GM23338 (cell line): Measurements from ENCODE around the gene ZACN.

Experiments
- CREB1 ChIP-seq: fragments of 250-450 bp; sonication (Bioruptor Pico); IDR thresholded peaks from 2 replicates; pipeline ENCODE4 v1.5.0; 2020; ENCODE audit warnings: low read depth, mild to moderate bottlenecking, moderate library complexity
- CTCF ChIP-seq, 2 experiments: fragments of 200-600 bp in 1 of 2; sonication (generic) in 1 of 2; conservative IDR thresholded peaks; 2 replicates each; pipeline versions ENCODE4 v1.5.1 to v1.6.1; 2016 to 2017; ENCODE audit warnings: antibody characterized with exemption in 2 of 2, low read depth in 2 of 2, mild to moderate bottlenecking in 2 of 2, moderate library complexity in 1 of 2
- ETS1 ChIP-seq: IDR thresholded peaks from 2 replicates; pipeline ENCODE4 v1.6.1; 2016; ENCODE audit warnings: antibody characterized with exemption
- EZH2 ChIP-seq: fragments of 200-600 bp; sonication (generic); IDR thresholded peaks from one replicate; pipeline ENCODE4 v1.8.0; 2017; ENCODE audit warnings: antibody characterized with exemption, mild to moderate bottlenecking, low read depth; ENCODE audit not compliant: unreplicated experiment
- EZH2phosphoT487 ChIP-seq: fragments of 200-600 bp; sonication (generic); IDR thresholded peaks from one replicate; pipeline ENCODE4 v1.8.1; 2018; ENCODE audit warnings: antibody characterized with exemption; ENCODE audit not compliant: unreplicated experiment
- JUNB ChIP-seq: IDR thresholded peaks from one replicate; pipeline ENCODE4 v1.6.1; 2016; ENCODE audit warnings: antibody characterized with exemption; ENCODE audit not compliant: unreplicated experiment
- NANOG ChIP-seq: IDR thresholded peaks from 2 replicates; pipeline ENCODE4 v1.6.1; 2016; ENCODE audit warnings: antibody characterized with exemption, borderline replicate concordance
- POLR2AphosphoS5 ChIP-seq: IDR thresholded peaks from 2 replicates; pipeline ENCODE4 v1.6.1; 2016; ENCODE audit warnings: antibody characterized with exemption, low read depth
- REST ChIP-seq: IDR thresholded peaks from one replicate; pipeline ENCODE4 v1.6.1; 2018; ENCODE audit warnings: antibody characterized with exemption; ENCODE audit not compliant: unreplicated experiment
- ZNF114 ChIP-seq: fragments of 250-450 bp; sonication (Bioruptor Pico); IDR thresholded peaks from 2 replicates; pipeline ENCODE4 v1.5.0; 2020; ENCODE audit warnings: mild to moderate bottlenecking, moderate library complexity
- ZNF331 ChIP-seq: fragments of 250-450 bp; sonication (Bioruptor Pico); IDR thresholded peaks from 2 replicates; pipeline ENCODE4 v1.5.0; 2020; ENCODE audit warnings: low read depth, mild to moderate bottlenecking, moderate library complexity

GRCh38 chr17:76056882-76057281, 22.1 kb upstream of the ZACN start:
- 0 out of 4 replicates have a peak, but pooled peaks of 1 of the 2 experiments have one; percentile 3 for TF ChIP-seq CTCF (conservative IDR thresholded peaks at IDR 0.05; ENCODE audit: low read depth in 2 of 2)
- TF ChIP-seq ETS1 = no peak
- TF ChIP-seq EZH2 = no peak
- no peak for TF ChIP-seq EZH2phosphoT487
- TF ChIP-seq CREB1 (CRISPR knock-in tag) = no peak
- no peak for TF ChIP-seq POLR2AphosphoS5
- no peak for TF ChIP-seq REST
- TF ChIP-seq JUNB = no peak
- no peak for TF ChIP-seq ZNF114 (CRISPR knock-in tag)
- TF ChIP-seq NANOG = no peak
- TF ChIP-seq ZNF331 (CRISPR knock-in tag) = no peak
